H1 (cell line): ENCODE results near the gene ITPRIPL2. TPM values are rescaled to one million over a fixed set of nuclear protein-coding genes. Genes with fewer than 3 reads are reported as not detected.

Source experiments
- CEBPB ChIP-seq: IDR thresholded peaks from 2 replicates; pipeline ENCODE4 v1.6.1; 2012; ENCODE audit warnings: low read depth, low read length
- EZH2 ChIP-seq: fragments of 200-600 bp; sonication (generic); IDR thresholded peaks from 2 replicates; pipeline ENCODE4 v1.7.1; 2012; ENCODE audit warnings: low read depth, mild to moderate bottlenecking, moderate library complexity, low read length, inconsistent platforms; ENCODE audit not compliant: severe bottlenecking
- POU5F1 ChIP-seq: IDR thresholded peaks from 2 replicates; pipeline ENCODE4 v1.6.1; 2011; ENCODE audit warnings: low read depth, mild to moderate bottlenecking, low read length, moderate library complexity
- SP4 ChIP-seq: IDR thresholded peaks from 2 replicates; pipeline ENCODE4 v1.6.1; 2012; ENCODE audit warnings: low read length, inconsistent platforms
- polyA plus RNA-seq, 7 experiments: library from polyadenylated mRNA; depleted of rRNA in 3 of 7; stranded (reverse) in 5 of 7; unstranded in 2 of 7; fragments of >200 nt in 5 of 7; fragments of 200-250 nt in 2 of 7; gene quantifications; 1 replicate in 5 of 7; 2 replicates in 1 of 7; 4 replicates in 1 of 7; pipeline versions ENCODE4 v1.2.1 to v1.2.3, GENCODE V29; 2011 to 2013; ENCODE audit warnings: missing spikeins in 2 of 7, mixed read lengths in 2 of 7
- total RNA-seq: library from RNA; stranded (reverse); fragmentation: NEBNext Ultra II Directional; extraction: Animal tissue kit (Norgen Biotek cat#: 25700); gene quantifications from 2 replicates; pipeline ENCODE4 v1.2.1, GENCODE V29; 2021

Gene ITPRIPL2
- total and polyA plus RNA-seq, 2 of the 8 experiments (the other 6 are each of a cell fraction or from before 2014, with no cell fraction given): 1.1 to 3.4 TPM

- TF ChIP-seq EZH2: no peak
- no peak for TF ChIP-seq POU5F1
- TF ChIP-seq CEBPB: no peak
- TF ChIP-seq SP4: no peak
- TF ChIP-seq, all 59 proteins: peak for 0
These were observed 25.3 kb upstream of the ITPRIPL2 start (continued) for GRCh38 chr16:19088341-19088916.
